Left ventricle myocardium inferior (tissue), 1 donor: ENCODE data around the gene RANBP1. TPM values are rescaled to one million over a fixed set of nuclear protein-coding genes. Genes with fewer than 3 reads are reported as not detected.

Experiments used
- DNase-seq: peaks from one replicate; pipeline ENCODE4 v3.0.0-alpha.2; 2020
- H3K27ac ChIP-seq: fragments of 200-600 bp; replicated peaks from 2 replicates; pipeline ENCODE4 v1.8.0; 2021
- H3K27me3 ChIP-seq: fragments of 200-600 bp; 2 replicates; pipeline ENCODE4 v1.8.0; 2021; ENCODE audit warnings: low read depth
- H3K36me3 ChIP-seq: fragments of 200-600 bp; 2 replicates; pipeline ENCODE4 v1.8.0; 2021
- H3K4me1 ChIP-seq: fragments of 200-600 bp; 2 replicates; pipeline ENCODE4 v1.8.0; 2021
- H3K4me3 ChIP-seq: fragments of 200-600 bp; 2 replicates; pipeline ENCODE4 v1.8.0; 2021; ENCODE audit warnings: mild to moderate bottlenecking, moderate library complexity
- H3K9me3 ChIP-seq: fragments of 200-600 bp; replicated peaks from 2 replicates; pipeline ENCODE4 v1.8.0; 2021
- CTCF ChIP-seq: fragments of 200-600 bp; IDR thresholded peaks from 2 replicates; pipeline ENCODE4 v1.8.0; 2021; ENCODE audit warnings: antibody characterized with exemption, mild to moderate bottlenecking, borderline replicate concordance
- intact Hi-C: fragments of 100-400 bp; cut with micrococcal nuclease; formaldehyde crosslinking; loops from one replicate; pipeline ENCODE4 v1.11.0; 2022
- total RNA-seq: library from RNA; stranded (reverse); fragmentation: NEBNext Ultra II Directional; extraction: Animal tissue kit (Norgen Biotek cat#: 25700); gene quantifications from one replicate; pipeline ENCODE4 v1.2.1, GENCODE V29; 2021
- donor health status: DM: no; HTN: yes; CAD: no; lungs with severe emphysema.

RANBP1 gene
- total RNA-seq, 1 donor from 2014 or later: 39.6 TPM

GRCh38 chr22:20133930-20134549 is 18.1 kb downstream of the RANBP1 start:
- H3K27me3 ChIP-seq: no peaks in the 10 kb centered on the region
- no peak for TF ChIP-seq CTCF
- H3K27ac ChIP-seq: no peak overlapping the region
- intact Hi-C loops: no loop called here
- peaks cover 94% of the 10 kb centered on the region for H3K4me1 ChIP-seq
- no peaks in the 10 kb centered on the region for H3K9me3 ChIP-seq
- no peak overlapping the region for H3K4me3 ChIP-seq
- no peak for DNase-seq
- no peaks in the 10 kb centered on the region for H3K36me3 ChIP-seq

GRCh38 chr22:20135265-20135664 is 19.4 kb downstream of the RANBP1 start:
- DNase-seq: no peak
- intact Hi-C loops: no loop called here
- peak overlapping the region; percentile 52 for H3K27ac ChIP-seq

GRCh38 chr22:20135806-20136602 is 20.1 kb downstream of the RANBP1 start:
- intact Hi-C loops: no loop called here
- H3K27ac ChIP-seq: peak overlapping the region; percentile 52
- H3K4me3 ChIP-seq: peak overlapping the region; percentile 7
- no peaks in the 10 kb centered on the region for H3K27me3 ChIP-seq
- peaks cover 14% of the 10 kb centered on the region for H3K36me3 ChIP-seq
- no peak for TF ChIP-seq CTCF
- no peaks in the 10 kb centered on the region for H3K9me3 ChIP-seq
- no peak for DNase-seq
- peaks cover 76% of the 10 kb centered on the region for H3K4me1 ChIP-seq

More at GRCh38 chr22:20135265-20135664, 19.4 kb downstream of the RANBP1 start:
- Histone ChIP-seq H3K4me3 (peak overlapping the region; percentile 7), H3K36me3 (peaks cover 10% of the 10 kb centered on the region), H3K27me3 (no peaks in the 10 kb centered on the region), H3K9me3 (no peaks in the 10 kb centered on the region), H3K4me1 (peaks cover 84% of the 10 kb centered on the region)
- no peak for TF ChIP-seq CTCF

- DNase-seq: no peak
- no peak for TF ChIP-seq CTCF
- H3K27me3 ChIP-seq: no peaks in the 10 kb centered on the region
- intact Hi-C loops: no loop called here
- H3K9me3 ChIP-seq: no peaks in the 10 kb centered on the region
- H3K36me3 ChIP-seq: peaks cover 17% of the 10 kb centered on the region
- peaks cover 72% of the 10 kb centered on the region for H3K4me1 ChIP-seq
- H3K4me3 ChIP-seq: no peak overlapping the region
- peak overlapping the region; percentile 81 for H3K27ac ChIP-seq
Measured at GRCh38 chr22:20136603-20136873, 20.6 kb downstream of the RANBP1 start.

- no peak for DNase-seq
- Histone ChIP-seq H3K36me3 (peaks cover 17% of the 10 kb centered on the region), H3K9me3 (no peaks in the 10 kb centered on the region), H3K4me3 (peak overlapping the region; percentile 44), H3K4me1 (peaks cover 69% of the 10 kb centered on the region), H3K27ac (peak overlapping the region; percentile 81), H3K27me3 (no peaks in the 10 kb centered on the region)
- TF ChIP-seq CTCF: no peak
- intact Hi-C loops: no loop called here
Measured at GRCh38 chr22:20137113-20137512, 21.2 kb downstream of the RANBP1 start.
